SU-DHL-6 (cell line): ENCODE measurements around the gene DIAPH2.

Experiments
- H2AFZ ChIP-seq: fragments of 200-600 bp; sonication (generic); 2 replicates; pipeline ENCODE4 v1.6.1; 2014; ENCODE audit warnings: low read depth, mild to moderate bottlenecking, moderate library complexity, mixed read lengths, antibody characterized with exemption, low read length; ENCODE audit not compliant: severe bottlenecking
- H3F3A ChIP-seq: fragments of 200-600 bp; shearing (Covaris generic); 2 replicates; pipeline ENCODE4 v1.6.0; 2016; ENCODE audit warnings: antibody characterized with exemption, mild to moderate bottlenecking; ENCODE audit not compliant: insufficient read depth
- H3K27ac ChIP-seq: fragments of 200-600 bp; sonication (generic); 2 replicates; pipeline ENCODE4 v1.5.1; 2016; ENCODE audit warnings: low read depth, mild to moderate bottlenecking, low read length, moderate library complexity, mixed read lengths
- H3K27me3 ChIP-seq: fragments of 200-600 bp; sonication (generic), shearing (Covaris generic); 2 replicates; pipeline ENCODE4 v1.6.0; 2014; ENCODE audit warnings: mild to moderate bottlenecking, low read length
- H3K36me3 ChIP-seq: fragments of 200-600 bp; sonication (generic); 2 replicates; pipeline ENCODE4 v1.6.1; 2014; ENCODE audit warnings: mild to moderate bottlenecking, low read length, mixed read lengths
- H3K4me2 ChIP-seq: fragments of 300-600, 200-600 bp; shearing (Covaris generic), sonication (generic); 2 replicates; pipeline ENCODE4 v1.6.0; 2014; ENCODE audit warnings: low read length, low read depth, mild to moderate bottlenecking; ENCODE audit not compliant: poor library complexity, severe bottlenecking
- H3K4me3 ChIP-seq: fragments of 200-600 bp; sonication (generic); 2 replicates; pipeline ENCODE4 v1.5.1; 2014; ENCODE audit warnings: antibody characterized with exemption, low read length, mild to moderate bottlenecking, mixed read lengths; ENCODE audit not compliant: insufficient read depth, poor library complexity, severe bottlenecking
- H3K79me2 ChIP-seq: fragments of 200-600 bp; sonication (generic); 2 replicates; pipeline ENCODE4 v1.6.1; 2014; ENCODE audit warnings: mild to moderate bottlenecking, low read length, moderate library complexity; ENCODE audit not compliant: insufficient read depth
- H3K9ac ChIP-seq: fragments of 200-600 bp; sonication (generic); 2 replicates; pipeline ENCODE4 v1.7.0; 2014; ENCODE audit warnings: mild to moderate bottlenecking, low read length
- H3K9me2 ChIP-seq: fragments of 200-600 bp; sonication (generic); replicated peaks from 2 replicates; pipeline ENCODE4 v1.6.1; 2014; ENCODE audit warnings: low read length; ENCODE audit not compliant: insufficient read depth
- H3K9me3 ChIP-seq: fragments of 200-600 bp; sonication (generic); 2 replicates; pipeline ENCODE4 v1.6.1; 2014; ENCODE audit warnings: low read length, mixed read lengths; ENCODE audit not compliant: insufficient read depth
- H4K20me1 ChIP-seq: fragments of 200-600 bp; sonication (generic); 2 replicates; pipeline ENCODE4 v1.6.1; 2014; ENCODE audit warnings: low read depth, mild to moderate bottlenecking, antibody characterized with exemption, low read length, moderate library complexity, mixed read lengths
- EZH2phosphoT487 ChIP-seq: fragments of 200-600 bp; sonication (generic), shearing (Covaris generic); conservative IDR thresholded peaks from 2 replicates; pipeline ENCODE4 v1.6.1; 2018; ENCODE audit warnings: mild to moderate bottlenecking, antibody characterized with exemption, low read length, moderate library complexity, mixed read lengths
- TF ChIP-seq, protein P1 (sequence below): fragments of 200-600 bp; sonication (generic); IDR thresholded peaks from one replicate; pipeline ENCODE4 v1.5.1; 2017; ENCODE audit warnings: antibody characterized with exemption, mild to moderate bottlenecking, low read length, moderate library complexity; ENCODE audit not compliant: insufficient read depth, poor library complexity, severe bottlenecking

DIAPH2 gene

DNA sequence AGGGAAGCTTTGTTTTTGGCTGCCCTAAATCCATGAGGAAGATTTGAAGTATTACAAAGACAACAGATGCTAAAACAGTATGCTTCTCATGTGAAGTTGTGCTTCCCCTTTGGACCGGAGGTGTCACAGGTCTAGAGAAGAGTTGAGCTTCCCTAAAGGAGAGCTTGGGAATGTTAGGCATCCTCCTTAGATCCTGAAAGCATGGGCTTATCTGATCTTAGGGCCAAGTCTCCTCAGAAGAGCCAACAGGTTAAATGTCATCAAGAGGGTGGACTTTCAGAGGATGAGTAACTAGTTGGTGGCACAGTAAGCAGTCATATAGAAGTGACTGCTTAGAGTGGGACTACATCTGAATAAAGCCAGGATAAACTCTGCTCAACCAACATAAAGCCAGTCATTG lies 404.5 kb downstream of the DIAPH2 start:
- Histone ChIP-seq H3K4me3 (no peak overlapping the region), H3K79me2 (no peaks in the 10 kb centered on the region), H3K27me3 (no peaks in the 10 kb centered on the region), H3K4me2 (no peak overlapping the region), H3K9me3 (no peaks in the 10 kb centered on the region), H3F3A (no peaks in the 10 kb centered on the region), H3K9ac (no peak overlapping the region), H3K36me3 (no peaks in the 10 kb centered on the region), H4K20me1 (no peaks in the 10 kb centered on the region), H3K9me2 (no peaks in the 10 kb centered on the region), H3K27ac (no peak overlapping the region), H2AFZ (no peak overlapping the region)
- TF ChIP-seq, protein P1, sequence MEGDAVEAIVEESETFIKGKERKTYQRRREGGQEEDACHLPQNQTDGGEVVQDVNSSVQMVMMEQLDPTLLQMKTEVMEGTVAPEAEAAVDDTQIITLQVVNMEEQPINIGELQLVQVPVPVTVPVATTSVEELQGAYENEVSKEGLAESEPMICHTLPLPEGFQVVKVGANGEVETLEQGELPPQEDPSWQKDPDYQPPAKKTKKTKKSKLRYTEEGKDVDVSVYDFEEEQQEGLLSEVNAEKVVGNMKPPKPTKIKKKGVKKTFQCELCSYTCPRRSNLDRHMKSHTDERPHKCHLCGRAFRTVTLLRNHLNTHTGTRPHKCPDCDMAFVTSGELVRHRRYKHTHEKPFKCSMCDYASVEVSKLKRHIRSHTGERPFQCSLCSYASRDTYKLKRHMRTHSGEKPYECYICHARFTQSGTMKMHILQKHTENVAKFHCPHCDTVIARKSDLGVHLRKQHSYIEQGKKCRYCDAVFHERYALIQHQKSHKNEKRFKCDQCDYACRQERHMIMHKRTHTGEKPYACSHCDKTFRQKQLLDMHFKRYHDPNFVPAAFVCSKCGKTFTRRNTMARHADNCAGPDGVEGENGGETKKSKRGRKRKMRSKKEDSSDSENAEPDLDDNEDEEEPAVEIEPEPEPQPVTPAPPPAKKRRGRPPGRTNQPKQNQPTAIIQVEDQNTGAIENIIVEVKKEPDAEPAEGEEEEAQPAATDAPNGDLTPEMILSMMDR, result no peak
- no peak for TF ChIP-seq EZH2phosphoT487

DNA sequence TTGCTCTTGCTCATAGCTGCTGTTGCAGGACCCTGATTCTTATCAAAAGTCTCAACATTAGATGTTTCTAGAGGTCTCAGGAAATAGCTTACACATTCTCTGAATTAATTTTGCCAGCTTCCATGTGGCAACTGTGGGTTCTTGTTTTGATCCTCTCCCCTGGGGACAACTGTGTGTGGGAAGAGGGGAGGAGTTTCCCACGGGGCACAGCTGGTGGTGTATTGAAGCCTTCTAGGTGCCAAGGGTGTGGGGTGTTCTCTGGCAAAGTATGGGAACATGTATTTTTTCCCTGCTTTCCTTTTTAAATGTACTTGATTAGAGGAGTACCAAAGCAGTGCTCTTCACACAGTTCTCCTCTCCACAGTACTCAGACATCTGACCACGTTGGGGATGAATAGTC lies 411.7 kb downstream of the DIAPH2 start:
- no peaks in the 10 kb centered on the region for H3K27me3 ChIP-seq

DNA sequence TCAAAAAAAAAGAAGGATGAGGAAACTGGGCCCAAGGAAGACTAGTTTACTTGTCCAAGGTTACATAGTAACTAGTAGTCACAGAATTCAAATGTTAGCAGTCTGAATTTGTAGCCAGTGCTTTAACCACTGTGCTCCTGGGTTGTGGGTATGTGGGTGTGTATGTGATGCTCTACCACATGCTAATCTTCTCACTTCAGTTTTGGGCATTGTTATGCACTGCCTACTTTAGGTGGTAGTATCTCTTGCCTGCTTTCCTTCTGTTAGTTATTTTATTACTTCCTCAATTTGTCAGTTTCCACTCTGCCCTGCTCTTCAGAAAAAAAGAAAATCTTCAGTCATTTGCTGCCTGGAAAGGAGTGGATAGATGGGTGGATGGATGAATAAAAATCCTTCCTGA lies 418.3 kb downstream of the DIAPH2 start:
- Histone ChIP-seq H3K9me3 (no peaks in the 10 kb centered on the region), H3K27me3 (no peaks in the 10 kb centered on the region), H3K4me2 (no peak overlapping the region), H3K36me3 (no peaks in the 10 kb centered on the region), H3K27ac (no peak overlapping the region), H4K20me1 (no peaks in the 10 kb centered on the region), H3K79me2 (no peaks in the 10 kb centered on the region), H3K9ac (no peak overlapping the region), H3K9me2 (no peaks in the 10 kb centered on the region), H3F3A (no peaks in the 10 kb centered on the region), H2AFZ (no peak overlapping the region), H3K4me3 (no peak overlapping the region)
- no peak for TF ChIP-seq EZH2phosphoT487
- TF ChIP-seq, protein P1, result no peak

More for the DNA sequence above, 411.7 kb downstream of the DIAPH2 start:
- Histone ChIP-seq H3K9me3 (no peaks in the 10 kb centered on the region), H3K27ac (no peak overlapping the region), H3F3A (no peaks in the 10 kb centered on the region), H3K9me2 (no peaks in the 10 kb centered on the region), H3K4me2 (no peak overlapping the region), H3K9ac (no peak overlapping the region), H3K79me2 (no peaks in the 10 kb centered on the region), H3K4me3 (no peak overlapping the region), H2AFZ (no peak overlapping the region), H4K20me1 (no peaks in the 10 kb centered on the region), H3K36me3 (no peaks in the 10 kb centered on the region)
- TF ChIP-seq, protein P1, result no peak
- no peak for TF ChIP-seq EZH2phosphoT487
